ENCODE results near the gene FBLN2.
A peak's percentile ranks its signal among the peaks of the same experiment; 100 is the strongest.

Gene FBLN2

GRCh38 chr3:13611221-13611620 lies 62.3 kb downstream of the FBLN2 start:
- H2BK5ac ChIP-seq (ENCODE audit: low read length): no peak overlapping the region
- no peak overlapping the region for H2BK12ac ChIP-seq (ENCODE audit: low read length)
- H3K4me1 ChIP-seq (ENCODE audit: control insufficient read depth in 2 of 2, insufficient read depth in 1 of 2, low read depth in 1 of 2, low read length in 2 of 2): no peaks in the 10 kb centered on the region
- H2AFZ ChIP-seq (ENCODE audit: low read length): no peak overlapping the region
- H3K23ac ChIP-seq (ENCODE audit: low read depth, low read length, poor library complexity): no peak overlapping the region
- no peak overlapping the region for H4K8ac ChIP-seq (ENCODE audit: low read depth, low read length)
- no peak overlapping the region for H3K18ac ChIP-seq (ENCODE audit: low read length)
- H2BK15ac ChIP-seq (ENCODE audit: low read length): no peak overlapping the region
- no peak overlapping the region for H3K4ac ChIP-seq (ENCODE audit: low read length)
- H3K4me3 ChIP-seq (ENCODE audit: low read length in 2 of 2): no peak overlapping the region
- H3K79me1 ChIP-seq (ENCODE audit: low read depth, low read length): no peaks in the 10 kb centered on the region
- H2BK120ac ChIP-seq (ENCODE audit: low read depth, low read length): no peak overlapping the region
- H3K14ac ChIP-seq (ENCODE audit: low read length): no peak overlapping the region
- no peak for DNase-seq (ENCODE audit: low spot score)
- H3K9me3 ChIP-seq (replicated peaks in 1 of 2; ENCODE audit: control insufficient read depth in 2 of 2, insufficient read depth in 1 of 2, low read depth in 1 of 2, low read length in 2 of 2): no peaks in the 10 kb centered on the region
- no peaks in the 10 kb centered on the region for H3K36me3 ChIP-seq (replicated peaks in 1 of 2; ENCODE audit: control insufficient read depth in 2 of 2, insufficient read depth in 2 of 2, low read length in 2 of 2)
- no peak overlapping the region for H3K9ac ChIP-seq (ENCODE audit: low read depth, low read length, poor library complexity)
- H3K27me3 ChIP-seq (ENCODE audit: control insufficient read depth in 3 of 3, insufficient read depth in 3 of 3, low read depth in 1 of 3, low read length in 3 of 3): no peaks in the 10 kb centered on the region
- no CpG with 5 or more reads among the region's 6 CpGs for WGBS, 2 donors (ENCODE audit: extremely low coverage in 2 of 2, insufficient read length in 2 of 2, insufficient replicate concordance in 1 of 2)
- H3K4me2 ChIP-seq (ENCODE audit: insufficient read depth, low read length, poor library complexity, severe bottlenecking): no peak overlapping the region
- H2AK5ac ChIP-seq (ENCODE audit: low read depth, low read length): no peak overlapping the region
- no peak overlapping the region for H3K27ac ChIP-seq (replicated peaks; ENCODE audit: low read length)
- no peak overlapping the region for H4K91ac ChIP-seq (ENCODE audit: low read depth, low read length, poor library complexity)

GRCh38 chr3:13612829-13613228 lies 63.9 kb downstream of the FBLN2 start:
- H3K4me2 ChIP-seq (ENCODE audit: insufficient read depth, low read length, poor library complexity, severe bottlenecking): no peak overlapping the region
- H3K79me1 ChIP-seq (ENCODE audit: low read depth, low read length): no peaks in the 10 kb centered on the region
- WGBS, 2 donors (ENCODE audit: extremely low coverage in 2 of 2, insufficient read length in 2 of 2, insufficient replicate concordance in 1 of 2): no CpG with 5 or more reads among the region's 3 CpGs

GRCh38 chr3:13613343-13614190 lies 64.6 kb downstream of the FBLN2 start:
- DNase-seq (ENCODE audit: low spot score): no peak
- H2BK5ac ChIP-seq (ENCODE audit: low read length): no peak overlapping the region
- H2AK5ac ChIP-seq (ENCODE audit: low read depth, low read length): no peak overlapping the region
- H3K27ac ChIP-seq (replicated peaks; ENCODE audit: low read length): no peak overlapping the region
- no peaks in the 10 kb centered on the region for H3K36me3 ChIP-seq (replicated peaks in 1 of 2; ENCODE audit: control insufficient read depth in 2 of 2, insufficient read depth in 2 of 2, low read length in 2 of 2)
- no peak overlapping the region for H3K4ac ChIP-seq (ENCODE audit: low read length)
- no CpG with 5 or more reads among the region's 14 CpGs for WGBS, 2 donors (ENCODE audit: extremely low coverage in 2 of 2, insufficient read length in 2 of 2, insufficient replicate concordance in 1 of 2)
- no peak overlapping the region for H2BK120ac ChIP-seq (ENCODE audit: low read depth, low read length)
- H3K23ac ChIP-seq (ENCODE audit: low read depth, low read length, poor library complexity): peak overlapping the region; percentile 37
- no peaks in the 10 kb centered on the region for H3K9me3 ChIP-seq (replicated peaks in 1 of 2; ENCODE audit: control insufficient read depth in 2 of 2, insufficient read depth in 1 of 2, low read depth in 1 of 2, low read length in 2 of 2)
- H3K14ac ChIP-seq (ENCODE audit: low read length): no peak overlapping the region
- peak overlapping the region in 1 of 2 donors; percentile 2 for H3K4me3 ChIP-seq (ENCODE audit: low read length in 2 of 2)
- H2BK15ac ChIP-seq (ENCODE audit: low read length): no peak overlapping the region
- no peak overlapping the region for H4K91ac ChIP-seq (ENCODE audit: low read depth, low read length, poor library complexity)
- peak overlapping the region; percentile 58 for H3K18ac ChIP-seq (ENCODE audit: low read length)
- no peaks in the 10 kb centered on the region for H3K27me3 ChIP-seq (ENCODE audit: control insufficient read depth in 3 of 3, insufficient read depth in 3 of 3, low read depth in 1 of 3, low read length in 3 of 3)
- H3K9ac ChIP-seq (ENCODE audit: low read depth, low read length, poor library complexity): peak overlapping the region; percentile 5
- H2AFZ ChIP-seq (ENCODE audit: low read length): no peak overlapping the region
- H3K4me2 ChIP-seq (ENCODE audit: insufficient read depth, low read length, poor library complexity, severe bottlenecking): no peak overlapping the region
- no peak overlapping the region for H4K8ac ChIP-seq (ENCODE audit: low read depth, low read length)
- H2BK12ac ChIP-seq (ENCODE audit: low read length): no peak overlapping the region
- no peaks in the 10 kb centered on the region for H3K4me1 ChIP-seq (ENCODE audit: control insufficient read depth in 2 of 2, insufficient read depth in 1 of 2, low read depth in 1 of 2, low read length in 2 of 2)
- H3K79me1 ChIP-seq (ENCODE audit: low read depth, low read length): no peaks in the 10 kb centered on the region

More at GRCh38 chr3:13612829-13613228, 63.9 kb downstream of the FBLN2 start:
- Histone ChIP-seq H3K14ac (ENCODE audit: low read length) (no peak overlapping the region), H4K91ac (ENCODE audit: low read depth, low read length, poor library complexity) (no peak overlapping the region), H2BK5ac (ENCODE audit: low read length) (no peak overlapping the region), H3K9me3 (replicated peaks in 1 of 2; ENCODE audit: control insufficient read depth in 2 of 2, insufficient read depth in 1 of 2, low read depth in 1 of 2, low read length in 2 of 2) (no peaks in the 10 kb centered on the region), H4K8ac (ENCODE audit: low read depth, low read length) (no peak overlapping the region), H3K27ac (replicated peaks; ENCODE audit: low read length) (no peak overlapping the region), H3K4me3 (ENCODE audit: low read length in 2 of 2) (no peak overlapping the region), H2AK5ac (ENCODE audit: low read depth, low read length) (no peak overlapping the region), H2BK12ac (ENCODE audit: low read length) (no peak overlapping the region), H2BK15ac (ENCODE audit: low read length) (no peak overlapping the region), H2BK120ac (ENCODE audit: low read depth, low read length) (no peak overlapping the region), H3K23ac (ENCODE audit: low read depth, low read length, poor library complexity) (no peak overlapping the region), H2AFZ (ENCODE audit: low read length) (no peak overlapping the region), H3K4me1 (ENCODE audit: control insufficient read depth in 2 of 2, insufficient read depth in 1 of 2, low read depth in 1 of 2, low read length in 2 of 2) (no peaks in the 10 kb centered on the region), H3K27me3 (ENCODE audit: control insufficient read depth in 3 of 3, insufficient read depth in 3 of 3, low read depth in 1 of 3, low read length in 3 of 3) (no peaks in the 10 kb centered on the region), H3K4ac (ENCODE audit: low read length) (no peak overlapping the region), H3K36me3 (replicated peaks in 1 of 2; ENCODE audit: control insufficient read depth in 2 of 2, insufficient read depth in 2 of 2, low read length in 2 of 2) (no peaks in the 10 kb centered on the region), H3K18ac (ENCODE audit: low read length) (no peak overlapping the region), H3K9ac (ENCODE audit: low read depth, low read length, poor library complexity) (no peak overlapping the region)
- DNase-seq (ENCODE audit: low spot score): no peak

GRCh38 chr3:13614607-13615006 lies 65.7 kb downstream of the FBLN2 start:
- WGBS, 2 donors (ENCODE audit: extremely low coverage in 2 of 2, insufficient read length in 2 of 2, insufficient replicate concordance in 1 of 2): no CpG with 5 or more reads among the region's 2 CpGs
- Histone ChIP-seq H3K18ac (ENCODE audit: low read length) (no peak overlapping the region), H2AK5ac (ENCODE audit: low read depth, low read length) (no peak overlapping the region), H3K9me3 (replicated peaks in 1 of 2; ENCODE audit: control insufficient read depth in 2 of 2, insufficient read depth in 1 of 2, low read depth in 1 of 2, low read length in 2 of 2) (no peaks in the 10 kb centered on the region), H3K4me1 (ENCODE audit: control insufficient read depth in 2 of 2, insufficient read depth in 1 of 2, low read depth in 1 of 2, low read length in 2 of 2) (peaks cover 0 to 7% of the 10 kb centered on the region in 2 donors), H2BK12ac (ENCODE audit: low read length) (no peak overlapping the region), H3K36me3 (replicated peaks in 1 of 2; ENCODE audit: control insufficient read depth in 2 of 2, insufficient read depth in 2 of 2, low read length in 2 of 2) (no peaks in the 10 kb centered on the region), H4K91ac (ENCODE audit: low read depth, low read length, poor library complexity) (no peak overlapping the region), H2BK5ac (ENCODE audit: low read length) (no peak overlapping the region), H3K4ac (ENCODE audit: low read length) (no peak overlapping the region), H3K14ac (ENCODE audit: low read length) (no peak overlapping the region), H3K79me1 (ENCODE audit: low read depth, low read length) (no peaks in the 10 kb centered on the region), H2BK15ac (ENCODE audit: low read length) (no peak overlapping the region), H3K4me3 (ENCODE audit: low read length in 2 of 2) (no peak overlapping the region), H2AFZ (ENCODE audit: low read length) (no peak overlapping the region), H3K27ac (replicated peaks; ENCODE audit: low read length) (no peak overlapping the region), H3K9ac (ENCODE audit: low read depth, low read length, poor library complexity) (no peak overlapping the region), H3K27me3 (ENCODE audit: control insufficient read depth in 3 of 3, insufficient read depth in 3 of 3, low read depth in 1 of 3, low read length in 3 of 3) (no peaks in the 10 kb centered on the region), H2BK120ac (ENCODE audit: low read depth, low read length) (no peak overlapping the region), H3K23ac (ENCODE audit: low read depth, low read length, poor library complexity) (no peak overlapping the region), H4K8ac (ENCODE audit: low read depth, low read length) (no peak overlapping the region), H3K4me2 (ENCODE audit: insufficient read depth, low read length, poor library complexity, severe bottlenecking) (no peak overlapping the region)
- no peak for DNase-seq (ENCODE audit: low spot score)

All from neuronal stem cell (in vitro differentiated cells).